GM19395 (cell line): ENCODE results near the gene MRGPRG.
"Not testable (repeated sequence)": the region's sequence is repeated elsewhere in the genome, so short reads cannot be mapped to it uniquely, and the experiment has no call there.

Experiments used
- ATAC-seq: cut with Tn5 transposase; IDR thresholded peaks from one replicate; pipeline ENCODE4 v1.9.1; 2021; ENCODE audit warnings: mild to moderate bottlenecking, moderate library complexity; ENCODE audit not compliant: unreplicated experiment

MRGPRG gene

GRCh38 chr11:3177931-3178330 is 40.7 kb downstream of the MRGPRG start:
- no peak for ATAC-seq

GRCh38 chr11:3176487-3176886 is 42.1 kb downstream of the MRGPRG start:
- ATAC-seq: no peak

- no peak for ATAC-seq
These were observed 43.4 kb downstream of the MRGPRG start for GRCh38 chr11:3175194-3175593.

GRCh38 chr11:3174387-3174786 is 44.2 kb downstream of the MRGPRG start:
- no peak for ATAC-seq

GRCh38 chr11:3173795-3174194 is 44.8 kb downstream of the MRGPRG start:
- ATAC-seq: no peak

- ATAC-seq: no peak
These were observed 46.6 kb downstream of the MRGPRG start for GRCh38 chr11:3171931-3172560.

- ATAC-seq: no peak
These were observed 47.6 kb downstream of the MRGPRG start for GRCh38 chr11:3170756-3171650.

- no peak for ATAC-seq
These were observed 48.4 kb downstream of the MRGPRG start for GRCh38 chr11:3170044-3170755.

- ATAC-seq: no peak
These were observed 49.2 kb downstream of the MRGPRG start for GRCh38 chr11:3169255-3170043.

GRCh38 chr11:3168742-3169254 is 49.8 kb downstream of the MRGPRG start:
- not testable (repeated sequence) for ATAC-seq
